ENCODE measurements around the gene MRPL12. TPM values are rescaled to one million over a fixed set of nuclear protein-coding genes. Genes with fewer than 3 reads are reported as not detected.

MRPL12 gene
- total RNA-seq, 120 experiments from 2014 or later = 25.2 to 52.1 (median 36.6) TPM

Small RNA genes within 50 kb of the gene (microRNA-seq; reads per million reads assigned to microRNA genes)
- 0 to 4.6 (median 0.48) reads per million in 43 experiments for gene MIR6786

Other genes starting within 250 kb of the MRPL12 start
- 1,000 to 10,000 TPM in 85 of 120 experiments, 100 to 1,000 TPM in 35; 558 to 1,589 (median 1,117) TPM for gene ACTG1, start 190.6 kb upstream of the MRPL12 start, total RNA-seq
- 1 to 10 TPM in 111 of 120 experiments, under 1 TPM in 9; 0.52 to 5.1 (median 2.0) TPM for gene FSCN2, start 175.0 kb upstream of the MRPL12 start, total RNA-seq
- gene FAAP100, start 151.0 kb upstream of the MRPL12 start, total RNA-seq = 10 to 100 TPM; 11.9 to 29.9 (median 19.3) TPM
- gene NPLOC4, start 66.3 kb upstream of the MRPL12 start, total RNA-seq = 100 to 1,000 TPM in 31 of 120 experiments, 10 to 100 TPM in 89; 67.3 to 117 (median 92.7) TPM
- 1 to 10 TPM in 37 of 120 experiments, under 1 TPM in 76, not detected in 7; 0.20 to 2.8 (median 0.77) TPM for gene TSPAN10, start 66.2 kb upstream of the MRPL12 start, total RNA-seq
- 1 to 10 TPM in 9 of 120 experiments, under 1 TPM in 10, not detected in 101; 0.30 to 1.6 (median 0.82) TPM for gene PDE6G, start 46.8 kb upstream of the MRPL12 start, total RNA-seq
- gene OXLD1, start 36.8 kb upstream of the MRPL12 start, total RNA-seq = 10 to 100 TPM; 14.1 to 35.0 (median 24.3) TPM
- gene CCDC137, start 36.6 kb upstream of the MRPL12 start, total RNA-seq = 10 to 100 TPM in 116 of 120 experiments, 1 to 10 TPM in 4; 9.0 to 20.1 (median 13.5) TPM
- gene ARL16, start 19.6 kb upstream of the MRPL12 start, total RNA-seq = 10 to 100 TPM; 20.4 to 50.6 (median 36.9) TPM
- gene HGS, start 19.4 kb upstream of the MRPL12 start, total RNA-seq = 100 to 1,000 TPM in 83 of 120 experiments, 10 to 100 TPM in 37; 84.6 to 142 (median 106) TPM
- 10 to 100 TPM in 74 of 120 experiments, 1 to 10 TPM in 46; 6.0 to 17.0 (median 10.4) TPM for gene SLC25A10, start 8.9 kb downstream of the MRPL12 start, total RNA-seq
- 1 to 10 TPM in 2 of 120 experiments, under 1 TPM in 8, not detected in 110; 0.20 to 1.5 (median 0.33) TPM for gene GCGR, start 100.8 kb downstream of the MRPL12 start, total RNA-seq
- gene MCRIP1, start 129.9 kb downstream of the MRPL12 start, total RNA-seq = 100 to 1,000 TPM; 102 to 185 (median 136) TPM
- 1 to 10 TPM in 1 of 120 experiments, under 1 TPM in 1, not detected in 118; 0.43 to 1.1 TPM for gene PPP1R27, start 131.7 kb downstream of the MRPL12 start, total RNA-seq
- 100 to 1,000 TPM; 106 to 206 (median 136) TPM for gene P4HB, start 157.2 kb downstream of the MRPL12 start, total RNA-seq
- 100 to 1,000 TPM; 175 to 366 (median 250) TPM for gene ARHGDIA, start 168.0 kb downstream of the MRPL12 start, total RNA-seq
- 10 to 100 TPM; 25.1 to 53.0 (median 34.8) TPM for gene ALYREF, start 188.2 kb downstream of the MRPL12 start, total RNA-seq
- 100 to 1,000 TPM in 33 of 120 experiments, 10 to 100 TPM in 87; 64.0 to 121 (median 92.6) TPM for gene ANAPC11, start 188.4 kb downstream of the MRPL12 start, total RNA-seq
- 1 to 10 TPM in 118 of 120 experiments, under 1 TPM in 2; 0.50 to 6.5 (median 3.3) TPM for gene NPB, start 198.9 kb downstream of the MRPL12 start, total RNA-seq
- 10 to 100 TPM; 38.2 to 73.9 (median 55.5) TPM for gene PCYT2, start 208.0 kb downstream of the MRPL12 start, total RNA-seq
- gene SIRT7, start 214.8 kb downstream of the MRPL12 start, total RNA-seq = 10 to 100 TPM; 15.0 to 55.8 (median 25.6) TPM
- gene MAFG, start 224.4 kb downstream of the MRPL12 start, total RNA-seq = 10 to 100 TPM; 30.1 to 60.2 (median 41.1) TPM
- gene PYCR1, start 233.9 kb downstream of the MRPL12 start, total RNA-seq = 10 to 100 TPM in 44 of 120 experiments, 1 to 10 TPM in 76; 4.1 to 24.3 (median 9.3) TPM
- 1 to 10 TPM in 119 of 120 experiments, under 1 TPM in 1; 0.64 to 7.0 (median 3.4) TPM for gene MYADML2, start 243.9 kb downstream of the MRPL12 start, total RNA-seq

All from dorsolateral prefrontal cortex (tissue), 118 donors.